Prostate gland (tissue), 2 donors: ENCODE data around the gene KIAA1671.

Experiments
- CTCF ChIP-seq, 4 experiments: fragments of 200-600 bp in 2 of 4; fragments of 450-650 bp in 2 of 4; sonication (generic) in 2 of 4; IDR thresholded peaks; 1 replicate in 3 of 4; 2 replicates in 1 of 4; pipeline ENCODE4 v1.5.1; 2016 to 2019; ENCODE audit warnings: antibody characterized with exemption in 4 of 4, mild to moderate bottlenecking in 2 of 4, moderate library complexity in 2 of 4
- POLR2A ChIP-seq: fragments of 450-650 bp; IDR thresholded peaks from one replicate; pipeline ENCODE4 v1.6.1; 2016; ENCODE audit warnings: antibody characterized with exemption, mild to moderate bottlenecking

- no peak for TF ChIP-seq CTCF (IDR thresholded peaks at IDR 0.05)
- no peak for TF ChIP-seq POLR2A
Observed at GRCh38 chr22:25148149-25148691, 195.7 kb downstream of the KIAA1671 start.
